ENCODE results near the gene TSSK3.

DNA sequence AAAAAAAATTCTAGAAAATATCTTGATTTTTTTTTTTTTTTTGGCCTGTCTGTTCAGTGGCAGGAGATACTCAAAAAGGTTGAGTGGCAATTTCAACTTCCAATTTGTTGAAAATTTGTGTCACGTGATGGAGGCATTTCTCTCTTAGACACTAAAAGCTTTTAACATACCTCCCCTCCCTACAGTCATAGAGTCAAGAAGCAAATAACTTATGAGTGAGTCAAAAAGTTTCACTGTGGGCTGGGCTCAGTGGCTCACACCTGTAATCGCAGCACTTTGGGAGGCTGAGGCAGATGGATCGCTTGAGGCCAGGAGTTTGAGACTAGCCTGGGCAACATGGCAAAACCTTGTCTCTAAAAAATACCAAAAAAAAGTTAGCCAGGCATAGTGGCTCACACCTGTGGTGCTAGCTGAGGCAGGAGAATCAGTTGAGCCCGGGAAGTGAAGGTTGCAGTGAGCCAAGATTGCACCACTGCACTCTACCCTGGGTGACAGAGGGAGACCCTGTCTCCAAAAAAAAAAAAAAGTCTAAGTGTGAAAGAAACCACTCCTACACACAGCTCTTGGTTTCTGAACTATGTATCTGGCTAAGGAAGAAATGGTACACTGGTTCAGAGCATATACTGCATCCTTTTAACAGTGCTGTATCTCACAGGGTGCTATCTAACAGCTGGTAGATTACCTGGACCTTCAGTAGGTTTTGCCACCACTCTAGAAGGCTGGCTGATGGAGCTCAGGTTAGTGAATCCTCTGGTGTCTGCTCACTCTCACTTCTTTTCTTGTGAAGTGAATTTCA lies 43.5 kb downstream of the TSSK3 start:
- TF ChIP-seq, protein P1, sequence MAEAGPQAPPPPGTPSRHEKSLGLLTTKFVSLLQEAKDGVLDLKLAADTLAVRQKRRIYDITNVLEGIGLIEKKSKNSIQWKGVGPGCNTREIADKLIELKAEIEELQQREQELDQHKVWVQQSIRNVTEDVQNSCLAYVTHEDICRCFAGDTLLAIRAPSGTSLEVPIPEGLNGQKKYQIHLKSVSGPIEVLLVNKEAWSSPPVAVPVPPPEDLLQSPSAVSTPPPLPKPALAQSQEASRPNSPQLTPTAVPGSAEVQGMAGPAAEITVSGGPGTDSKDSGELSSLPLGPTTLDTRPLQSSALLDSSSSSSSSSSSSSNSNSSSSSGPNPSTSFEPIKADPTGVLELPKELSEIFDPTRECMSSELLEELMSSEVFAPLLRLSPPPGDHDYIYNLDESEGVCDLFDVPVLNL (CRISPR knock-in tag; IDR thresholded peaks at IDR 0.05; ENCODE audit: borderline replicate concordance, low read depth) = no peak
- TF ChIP-seq, protein P2, sequence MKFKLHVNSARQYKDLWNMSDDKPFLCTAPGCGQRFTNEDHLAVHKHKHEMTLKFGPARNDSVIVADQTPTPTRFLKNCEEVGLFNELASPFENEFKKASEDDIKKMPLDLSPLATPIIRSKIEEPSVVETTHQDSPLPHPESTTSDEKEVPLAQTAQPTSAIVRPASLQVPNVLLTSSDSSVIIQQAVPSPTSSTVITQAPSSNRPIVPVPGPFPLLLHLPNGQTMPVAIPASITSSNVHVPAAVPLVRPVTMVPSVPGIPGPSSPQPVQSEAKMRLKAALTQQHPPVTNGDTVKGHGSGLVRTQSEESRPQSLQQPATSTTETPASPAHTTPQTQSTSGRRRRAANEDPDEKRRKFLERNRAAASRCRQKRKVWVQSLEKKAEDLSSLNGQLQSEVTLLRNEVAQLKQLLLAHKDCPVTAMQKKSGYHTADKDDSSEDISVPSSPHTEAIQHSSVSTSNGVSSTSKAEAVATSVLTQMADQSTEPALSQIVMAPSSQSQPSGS (CRISPR knock-in tag; IDR thresholded peaks at IDR 0.05; ENCODE audit: borderline replicate concordance, low read depth) = no peak
- no peak for TF ChIP-seq SMAD3 (CRISPR knock-in tag; IDR thresholded peaks at IDR 0.05; ENCODE audit: borderline replicate concordance)
- TF ChIP-seq, protein P3, sequence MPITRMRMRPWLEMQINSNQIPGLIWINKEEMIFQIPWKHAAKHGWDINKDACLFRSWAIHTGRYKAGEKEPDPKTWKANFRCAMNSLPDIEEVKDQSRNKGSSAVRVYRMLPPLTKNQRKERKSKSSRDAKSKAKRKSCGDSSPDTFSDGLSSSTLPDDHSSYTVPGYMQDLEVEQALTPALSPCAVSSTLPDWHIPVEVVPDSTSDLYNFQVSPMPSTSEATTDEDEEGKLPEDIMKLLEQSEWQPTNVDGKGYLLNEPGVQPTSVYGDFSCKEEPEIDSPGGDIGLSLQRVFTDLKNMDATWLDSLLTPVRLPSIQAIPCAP (CRISPR knock-in tag; IDR thresholded peaks at IDR 0.05) = no peak
- TF ChIP-seq, protein P4, sequence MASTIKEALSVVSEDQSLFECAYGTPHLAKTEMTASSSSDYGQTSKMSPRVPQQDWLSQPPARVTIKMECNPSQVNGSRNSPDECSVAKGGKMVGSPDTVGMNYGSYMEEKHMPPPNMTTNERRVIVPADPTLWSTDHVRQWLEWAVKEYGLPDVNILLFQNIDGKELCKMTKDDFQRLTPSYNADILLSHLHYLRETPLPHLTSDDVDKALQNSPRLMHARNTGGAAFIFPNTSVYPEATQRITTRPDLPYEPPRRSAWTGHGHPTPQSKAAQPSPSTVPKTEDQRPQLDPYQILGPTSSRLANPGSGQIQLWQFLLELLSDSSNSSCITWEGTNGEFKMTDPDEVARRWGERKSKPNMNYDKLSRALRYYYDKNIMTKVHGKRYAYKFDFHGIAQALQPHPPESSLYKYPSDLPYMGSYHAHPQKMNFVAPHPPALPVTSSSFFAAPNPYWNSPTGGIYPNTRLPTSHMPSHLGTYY (CRISPR knock-in tag; IDR thresholded peaks at IDR 0.05) = no peak
- TF ChIP-seq, protein P5, sequence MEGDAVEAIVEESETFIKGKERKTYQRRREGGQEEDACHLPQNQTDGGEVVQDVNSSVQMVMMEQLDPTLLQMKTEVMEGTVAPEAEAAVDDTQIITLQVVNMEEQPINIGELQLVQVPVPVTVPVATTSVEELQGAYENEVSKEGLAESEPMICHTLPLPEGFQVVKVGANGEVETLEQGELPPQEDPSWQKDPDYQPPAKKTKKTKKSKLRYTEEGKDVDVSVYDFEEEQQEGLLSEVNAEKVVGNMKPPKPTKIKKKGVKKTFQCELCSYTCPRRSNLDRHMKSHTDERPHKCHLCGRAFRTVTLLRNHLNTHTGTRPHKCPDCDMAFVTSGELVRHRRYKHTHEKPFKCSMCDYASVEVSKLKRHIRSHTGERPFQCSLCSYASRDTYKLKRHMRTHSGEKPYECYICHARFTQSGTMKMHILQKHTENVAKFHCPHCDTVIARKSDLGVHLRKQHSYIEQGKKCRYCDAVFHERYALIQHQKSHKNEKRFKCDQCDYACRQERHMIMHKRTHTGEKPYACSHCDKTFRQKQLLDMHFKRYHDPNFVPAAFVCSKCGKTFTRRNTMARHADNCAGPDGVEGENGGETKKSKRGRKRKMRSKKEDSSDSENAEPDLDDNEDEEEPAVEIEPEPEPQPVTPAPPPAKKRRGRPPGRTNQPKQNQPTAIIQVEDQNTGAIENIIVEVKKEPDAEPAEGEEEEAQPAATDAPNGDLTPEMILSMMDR (IDR thresholded peaks at IDR 0.05) = no peak
